Measurements from ENCODE around the gene ACADVL.

ACADVL gene

GRCh38 chr17:7252176-7253043, 32.7 kb downstream of the ACADVL start, which contains the start of gene ELP5:
TSS of gene ELP5 (plus strand) at chr17:7252215. CDS start at chr17:7252551, 336 bp downstream.
- DNase-seq: peak; percentile 73

- no peak for DNase-seq
These were observed 33.3 kb downstream of the ACADVL start for GRCh38 chr17:7253082-7253481.

GRCh38 chr17:7254511-7254910, 34.8 kb downstream of the ACADVL start:
- DNase-seq: no peak

- no peak for DNase-seq
These were observed 37.2 kb downstream of the ACADVL start for GRCh38 chr17:7256766-7257456.

GRCh38 chr17:7258731-7259554, 39.2 kb downstream of the ACADVL start:
- DNase-seq: no peak

- no peak for DNase-seq
These were observed 39.8 kb downstream of the ACADVL start for GRCh38 chr17:7259555-7259889.

- no peak for DNase-seq
These were observed 40.4 kb downstream of the ACADVL start for GRCh38 chr17:7260151-7260550.

- no peak for DNase-seq
These were observed 41.1 kb downstream of the ACADVL start for GRCh38 chr17:7260651-7261378.

GRCh38 chr17:7261379-7262191, 41.8 kb downstream of the ACADVL start:
- no peak for DNase-seq

- DNase-seq: no peak
These were observed 42.6 kb downstream of the ACADVL start, which contains the start of gene CLDN7 for GRCh38 chr17:7262192-7262934. TSS of gene CLDN7 (minus strand) at chr17:7262478. CDS start at chr17:7262043, 435 bp downstream.

GRCh38 chr17:7262935-7263800, 43.4 kb downstream of the ACADVL start:
- no peak for DNase-seq

- no peak for DNase-seq
These were observed 44.0 kb downstream of the ACADVL start for GRCh38 chr17:7263801-7264078.

GRCh38 chr17:7266784-7267183, 47.0 kb downstream of the ACADVL start:
- DNase-seq: no peak
